CD14-positive monocyte (primary cell): Measurements from ENCODE around the gene G6PD. TPM values are rescaled to one million over a fixed set of nuclear protein-coding genes. Genes with fewer than 3 reads are reported as not detected.

Source experiments
- DNase-seq, 3 donors: peaks; one replicate each; pipeline ENCODE4 v3.0.0-alpha.2; 2011 to 2022
- H2AFZ ChIP-seq: 2 replicates; pipeline ENCODE4 v1.6.0; 2012; ENCODE audit warnings: mild to moderate bottlenecking, low read depth, low read length, inconsistent platforms; ENCODE audit not compliant: insufficient read depth, poor library complexity, severe bottlenecking
- H3K27ac ChIP-seq, 2 donors: 1 replicate in 1 of 2; 2 replicates in 1 of 2; pipeline ENCODE4 v1.5.1; 2012 to 2013; ENCODE audit warnings: low read length in 2 of 2, control low read depth in 1 of 2, inconsistent platforms in 1 of 2, low read depth in 1 of 2, mild to moderate bottlenecking in 1 of 2
- H3K27me3 ChIP-seq, 2 donors: one replicate each; pipeline versions ENCODE4 v1.6.0 to v1.6.1; 2011 to 2013; ENCODE audit warnings: low read length in 2 of 2; ENCODE audit not compliant: control insufficient read depth in 2 of 2, insufficient read depth in 2 of 2
- H3K36me3 ChIP-seq, 2 donors: replicated peaks in 1 of 2; 1 replicate in 1 of 2; 2 replicates in 1 of 2; pipeline versions ENCODE4 v1.5.1 to v1.6.1; 2012 to 2013; ENCODE audit warnings: low read length in 2 of 2, control low read depth in 1 of 2, inconsistent platforms in 1 of 2, mild to moderate bottlenecking in 1 of 2; ENCODE audit not compliant: insufficient read depth in 2 of 2, control insufficient read depth in 1 of 2
- H3K4me1 ChIP-seq, 2 donors: 1 replicate in 1 of 2; 2 replicates in 1 of 2; pipeline versions ENCODE4 v1.5.1 to v1.6.1; 2012 to 2013; ENCODE audit warnings: low read length in 2 of 2, control low read depth in 1 of 2, inconsistent platforms in 1 of 2, mild to moderate bottlenecking in 1 of 2, moderate library complexity in 1 of 2; ENCODE audit not compliant: insufficient read depth in 2 of 2, control insufficient read depth in 1 of 2
- H3K4me2 ChIP-seq: replicated peaks from 2 replicates; pipeline ENCODE3; 2012; ENCODE audit warnings: low read length, moderate library complexity, mild to moderate bottlenecking; ENCODE audit not compliant: poor library complexity, severe bottlenecking; ENCODE audit errors: extremely low read depth
- H3K4me3 ChIP-seq, 3 experiments: fragments of 200-600 bp in 1 of 3; sonication (generic) in 1 of 3; replicated peaks in 1 of 3; 1 replicate in 2 of 3; 2 replicates in 1 of 3; pipeline ENCODE4 v1.5.1; 2011 to 2013; ENCODE audit warnings: low read length in 3 of 3, mild to moderate bottlenecking in 3 of 3, control low read depth in 2 of 3, low read depth in 2 of 3, inconsistent platforms in 1 of 3, moderate library complexity in 1 of 3
- H3K79me2 ChIP-seq: 2 replicates; pipeline ENCODE4 v1.6.0; 2012; ENCODE audit warnings: mild to moderate bottlenecking, control low read depth, inconsistent platforms, low read length, moderate library complexity; ENCODE audit not compliant: insufficient read depth
- H3K9ac ChIP-seq: 2 replicates; pipeline ENCODE4 v1.6.0; 2017; ENCODE audit warnings: low read length, mild to moderate bottlenecking; ENCODE audit not compliant: insufficient read depth, poor library complexity, severe bottlenecking
- H3K9me3 ChIP-seq, 2 donors: replicated peaks in 1 of 2; 1 replicate in 1 of 2; 2 replicates in 1 of 2; pipeline versions ENCODE4 v1.5.1 to v1.6.1; 2012 to 2013; ENCODE audit warnings: low read length in 2 of 2, control low read depth in 1 of 2; ENCODE audit not compliant: control insufficient read depth in 1 of 2, insufficient read depth in 1 of 2
- H4K20me1 ChIP-seq: 2 replicates; pipeline ENCODE4 v1.6.0; 2012; ENCODE audit warnings: mild to moderate bottlenecking, low read length, control low read depth, moderate library complexity; ENCODE audit not compliant: insufficient read depth
- H3K27ac Mint-ChIP-seq, 7 donors: one replicate each; pipeline ENCODE4 v1.8.0; 2020; ENCODE audit warnings: mild to moderate bottlenecking in 7 of 7, mixed read lengths in 7 of 7, moderate library complexity in 6 of 7, inconsistent platforms in 2 of 7
- H3K27me3 Mint-ChIP-seq, 3 donors: one replicate each; pipeline ENCODE4 v1.8.0; 2021 to 2022; ENCODE audit warnings: low read depth in 3 of 3, mild to moderate bottlenecking in 3 of 3, mixed read lengths in 3 of 3, moderate library complexity in 3 of 3, inconsistent platforms in 1 of 3
- H3K36me3 Mint-ChIP-seq, 2 donors: one replicate each; pipeline ENCODE4 v1.8.0; 2020; ENCODE audit warnings: mixed read lengths in 2 of 2, inconsistent platforms in 1 of 2, mild to moderate bottlenecking in 1 of 2
- H3K4me1 Mint-ChIP-seq: one replicate; pipeline ENCODE4 v1.8.0; 2020; ENCODE audit warnings: mild to moderate bottlenecking, mixed read lengths
- H3K4me3 Mint-ChIP-seq, 2 donors: one replicate each; pipeline ENCODE4 v1.8.0; 2020; ENCODE audit warnings: mild to moderate bottlenecking in 2 of 2, mixed read lengths in 2 of 2, moderate library complexity in 1 of 2
- H3K9me3 Mint-ChIP-seq, 7 donors: one replicate each; pipeline ENCODE4 v1.8.0; 2020 to 2022; ENCODE audit warnings: mixed read lengths in 7 of 7, mild to moderate bottlenecking in 6 of 7, moderate library complexity in 6 of 7, inconsistent platforms in 2 of 7
- WGBS: methylation state at CpG from one replicate; pipeline ENCODE4 v1.1.5; 2013; ENCODE audit warnings: missing lambda C conversion rate; ENCODE audit not compliant: insufficient coverage; 5-methylcytosine and 5-hydroxymethylcytosine counted together
- intact Hi-C, 2 donors: fragments of 100-400 bp; cut with micrococcal nuclease; formaldehyde crosslinking; loops; one replicate each; pipeline versions ENCODE4 v1.15.0 to v1.15.1; 2023
- polyA plus RNA-seq, 3 donors: library from polyadenylated mRNA; depleted of rRNA in 1 of 3; unstranded in 2 of 3; stranded (reverse) in 1 of 3; fragments of 300-500 nt in 2 of 3; fragments of >200 nt in 1 of 3; fragmentation: Illumina TruSeq in 2 of 3; gene quantifications; 1 replicate in 2 of 3; 2 replicates in 1 of 3; pipeline ENCODE4 v1.2.3, GENCODE V29; 2012 to 2021
- TF ChIP-seq, protein P1 (sequence below): fragments of 200-600 bp; IDR thresholded peaks from one replicate; pipeline ENCODE4 v1.8.0; 2022; ENCODE audit warnings: antibody characterized with exemption, mild to moderate bottlenecking

The G6PD gene
- polyA plus RNA-seq, 3 donors: 10.7 to 165 (median 14.7) TPM

DNA sequence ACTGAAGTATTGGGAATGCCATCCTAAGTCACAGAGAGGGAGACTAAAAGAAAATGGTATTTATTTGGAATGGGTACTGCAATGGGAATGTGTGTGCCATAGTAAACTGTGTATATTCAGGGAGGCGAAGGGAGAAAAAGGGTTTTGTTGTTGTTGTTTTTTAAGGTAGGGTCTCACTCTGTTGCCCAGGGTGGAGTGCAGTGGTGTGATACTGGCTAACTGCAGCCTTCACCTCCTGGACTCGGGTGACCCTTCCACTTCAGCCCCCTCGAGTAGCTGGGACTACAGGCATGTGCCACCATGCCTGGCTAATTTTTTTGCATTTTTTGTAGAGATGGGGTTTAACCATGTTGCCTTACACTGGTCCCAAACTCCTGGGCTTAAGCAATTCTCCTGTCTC lies 51.9 kb downstream of the G6PD start:
- Mint-ChIP-seq H3K27ac (no peak overlapping the region), H3K4me3 (no peak overlapping the region), H3K9me3 (peaks cover 0 to 15% (median 5%) of the 10 kb centered on the region in 7 donors), H3K4me1 (peaks cover 13% of the 10 kb centered on the region), H3K27me3 (peaks cover 0 to 11% (median 0%) of the 10 kb centered on the region in 3 donors), H3K36me3 (no peaks in the 10 kb centered on the region)
- Histone ChIP-seq H3K9ac (no peak overlapping the region), H3K9me3 (no peaks in the 10 kb centered on the region), H3K79me2 (no peaks in the 10 kb centered on the region), H3K4me1 (peaks cover 14 to 19% of the 10 kb centered on the region in 2 donors), H3K27me3 (no peaks in the 10 kb centered on the region), H3K36me3 (no peaks in the 10 kb centered on the region), H3K4me2 (no peak overlapping the region), H2AFZ (no peak overlapping the region), H3K4me3 (no peak overlapping the region), H4K20me1 (no peaks in the 10 kb centered on the region), H3K27ac (no peak overlapping the region)
- no CpG with 5 or more reads among the region's 3 CpGs for WGBS
- intact Hi-C loops: no loop called here
- TF ChIP-seq, protein P1, sequence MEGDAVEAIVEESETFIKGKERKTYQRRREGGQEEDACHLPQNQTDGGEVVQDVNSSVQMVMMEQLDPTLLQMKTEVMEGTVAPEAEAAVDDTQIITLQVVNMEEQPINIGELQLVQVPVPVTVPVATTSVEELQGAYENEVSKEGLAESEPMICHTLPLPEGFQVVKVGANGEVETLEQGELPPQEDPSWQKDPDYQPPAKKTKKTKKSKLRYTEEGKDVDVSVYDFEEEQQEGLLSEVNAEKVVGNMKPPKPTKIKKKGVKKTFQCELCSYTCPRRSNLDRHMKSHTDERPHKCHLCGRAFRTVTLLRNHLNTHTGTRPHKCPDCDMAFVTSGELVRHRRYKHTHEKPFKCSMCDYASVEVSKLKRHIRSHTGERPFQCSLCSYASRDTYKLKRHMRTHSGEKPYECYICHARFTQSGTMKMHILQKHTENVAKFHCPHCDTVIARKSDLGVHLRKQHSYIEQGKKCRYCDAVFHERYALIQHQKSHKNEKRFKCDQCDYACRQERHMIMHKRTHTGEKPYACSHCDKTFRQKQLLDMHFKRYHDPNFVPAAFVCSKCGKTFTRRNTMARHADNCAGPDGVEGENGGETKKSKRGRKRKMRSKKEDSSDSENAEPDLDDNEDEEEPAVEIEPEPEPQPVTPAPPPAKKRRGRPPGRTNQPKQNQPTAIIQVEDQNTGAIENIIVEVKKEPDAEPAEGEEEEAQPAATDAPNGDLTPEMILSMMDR: no peak
- DNase-seq: no peak

DNA sequence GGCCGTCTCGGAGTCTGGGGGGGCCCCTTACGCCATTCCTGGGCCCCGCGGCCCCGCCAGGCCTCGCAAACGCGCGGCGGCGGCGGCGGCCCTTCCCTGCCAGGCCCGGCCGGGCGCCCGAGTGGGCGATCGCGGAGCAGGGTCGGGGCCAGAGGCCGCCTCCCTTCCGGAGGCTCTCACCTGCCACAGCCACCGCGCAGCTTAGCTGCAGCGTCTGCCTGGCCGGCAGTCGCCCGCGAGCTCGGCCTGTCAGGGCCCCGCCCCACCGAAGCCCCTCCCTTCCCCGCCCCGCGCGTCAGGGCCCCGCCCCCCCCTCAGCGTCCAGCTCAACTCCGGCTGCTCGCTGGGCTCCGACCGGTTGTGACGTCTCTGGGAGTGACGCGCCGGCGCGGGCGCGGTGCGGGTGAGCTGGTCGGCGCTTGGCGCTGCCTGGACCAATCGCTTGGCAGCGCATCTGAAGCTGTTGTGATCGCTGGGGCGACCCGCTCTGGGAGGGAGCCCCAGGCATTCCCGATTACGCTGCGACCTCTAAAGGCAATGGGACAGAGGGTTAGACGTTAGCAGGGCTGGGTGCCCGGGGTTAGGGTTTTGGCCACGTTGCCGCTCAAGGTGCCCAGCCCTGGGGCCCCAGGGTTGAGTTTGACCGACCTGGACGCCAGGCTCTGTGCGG lies 56.1 kb downstream of the G6PD start, which contains the start of gene SLC10A3:
SLC10A3 (minus strand) TSS at position 216 of the 670 bp plus-strand sequence. CDS start 1,689 bp downstream, outside the sequence.
- intact Hi-C loops: no loop called here
- peak within 1 kb of the TSS; percentile 82 for H3K9ac ChIP-seq
- H3K4me3 ChIP-seq: peak within 1 kb of the TSS; percentile 36 to 74 (median 53)
- no peaks in the 10 kb centered on the region for H4K20me1 ChIP-seq
- H3K27ac ChIP-seq: peak within 1 kb of the TSS; percentile 90 to 93
- peak within 1 kb of the TSS; percentile 61 for H2AFZ ChIP-seq
- peak within 1 kb of the TSS; percentile 70 for H3K4me2 ChIP-seq
- Mint-ChIP-seq H3K4me3 (peak within 1 kb of the TSS; percentile 87 to 92), H3K9me3 (peaks cover 0 to 33% (median 14%) of the 10 kb centered on the region in 7 donors), H3K4me1 (peaks cover 16% of the 10 kb centered on the region), H3K27me3 (peaks cover 0 to 12% (median 0%) of the 10 kb centered on the region in 3 donors), H3K36me3 (peaks cover 12% of the 10 kb centered on the region in 2 donors), H3K27ac (peak within 1 kb of the TSS; percentile 97 to 98 (median 98))
- peak; percentile 89 to 94 (median 92) for DNase-seq
- TF ChIP-seq, protein P1: no peak
- no peaks in the 10 kb centered on the region for H3K9me3 ChIP-seq
- no peaks in the 10 kb centered on the region for H3K27me3 ChIP-seq
- H3K79me2 ChIP-seq: peaks cover 12% of the 10 kb centered on the region
- H3K36me3 ChIP-seq: no peaks in the 10 kb centered on the region
- under 1% methylated on average over 44 of the region's 71 CpGs for WGBS
- peaks cover 24 to 40% of the 10 kb centered on the region in 2 donors for H3K4me1 ChIP-seq
